ENCODE results near the gene NUAK2. TPM values are rescaled to one million over a fixed set of nuclear protein-coding genes. Genes with fewer than 3 reads are reported as not detected.

The NUAK2 gene
- total RNA-seq, 1 experiment from 2014 or later, result 25.7 TPM

DNA sequence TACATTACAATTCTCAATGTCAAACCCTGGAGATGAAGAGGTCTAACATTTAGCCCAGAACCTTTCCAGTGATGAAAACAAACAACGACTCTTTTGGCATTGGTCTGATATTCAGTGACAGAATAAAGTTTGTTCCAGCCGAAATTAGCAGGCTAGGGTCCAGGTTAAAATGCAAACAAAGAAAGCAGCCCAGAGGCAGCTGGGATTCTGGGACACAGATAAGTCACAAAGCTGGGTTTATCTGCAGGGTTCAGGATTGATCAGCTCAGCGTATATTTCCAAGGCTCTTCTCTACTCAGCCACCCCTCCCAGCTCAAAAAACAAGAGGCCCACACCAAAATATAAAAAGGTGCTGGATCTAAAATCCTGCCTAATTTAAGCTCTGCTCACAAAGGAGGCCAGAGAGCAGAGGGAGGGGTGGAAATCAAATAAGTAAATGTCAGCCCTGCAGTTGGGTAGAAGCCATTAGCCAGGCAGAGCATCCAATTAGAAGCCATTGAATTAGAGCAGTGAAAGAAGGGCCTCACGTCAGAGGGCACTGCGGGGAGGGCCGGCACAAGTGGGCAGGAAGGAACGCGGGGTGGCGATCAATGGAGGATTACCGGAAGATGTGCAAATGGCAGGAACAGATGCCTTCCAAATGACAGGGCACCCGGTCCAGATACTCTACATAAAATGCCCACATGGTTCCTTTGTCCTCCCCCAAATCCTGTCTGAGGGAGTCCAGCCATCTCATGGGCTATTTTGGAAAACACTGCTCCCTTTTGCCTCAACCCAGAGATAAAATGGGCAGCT lies 38.4 kb upstream of the NUAK2 start:
- CTCF ChIA-PET, result no interaction called here
- BruUV-seq (replicated peaks), result no TSS peak
- TF ChIP-seq, protein P1, sequence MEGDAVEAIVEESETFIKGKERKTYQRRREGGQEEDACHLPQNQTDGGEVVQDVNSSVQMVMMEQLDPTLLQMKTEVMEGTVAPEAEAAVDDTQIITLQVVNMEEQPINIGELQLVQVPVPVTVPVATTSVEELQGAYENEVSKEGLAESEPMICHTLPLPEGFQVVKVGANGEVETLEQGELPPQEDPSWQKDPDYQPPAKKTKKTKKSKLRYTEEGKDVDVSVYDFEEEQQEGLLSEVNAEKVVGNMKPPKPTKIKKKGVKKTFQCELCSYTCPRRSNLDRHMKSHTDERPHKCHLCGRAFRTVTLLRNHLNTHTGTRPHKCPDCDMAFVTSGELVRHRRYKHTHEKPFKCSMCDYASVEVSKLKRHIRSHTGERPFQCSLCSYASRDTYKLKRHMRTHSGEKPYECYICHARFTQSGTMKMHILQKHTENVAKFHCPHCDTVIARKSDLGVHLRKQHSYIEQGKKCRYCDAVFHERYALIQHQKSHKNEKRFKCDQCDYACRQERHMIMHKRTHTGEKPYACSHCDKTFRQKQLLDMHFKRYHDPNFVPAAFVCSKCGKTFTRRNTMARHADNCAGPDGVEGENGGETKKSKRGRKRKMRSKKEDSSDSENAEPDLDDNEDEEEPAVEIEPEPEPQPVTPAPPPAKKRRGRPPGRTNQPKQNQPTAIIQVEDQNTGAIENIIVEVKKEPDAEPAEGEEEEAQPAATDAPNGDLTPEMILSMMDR (IDR thresholded peaks at IDR 0.05; ENCODE audit: insufficient read depth in 1 of 2, low read depth in 1 of 2, low read length in 1 of 2, severe bottlenecking in 1 of 2, unreplicated experiment in 1 of 2), result no peak
- Mint-ChIP-seq H3K9me3 (ENCODE audit: unreplicated experiment) (no peaks in the 10 kb centered on the region), H3K27me3 (ENCODE audit: insufficient read depth, unreplicated experiment) (peaks cover 27% of the 10 kb centered on the region), H3K27ac (ENCODE audit: unreplicated experiment) (no peak overlapping the region), H3K36me3 (ENCODE audit: insufficient read depth, unreplicated experiment) (no peaks in the 10 kb centered on the region), H3K4me1 (ENCODE audit: low read depth, unreplicated experiment) (peaks cover 5% of the 10 kb centered on the region), H3K4me3 (ENCODE audit: unreplicated experiment) (no peak overlapping the region)
- POLR2A ChIA-PET, result no interaction called here
- no peak for DNase-seq
- no peaks in the 10 kb centered on the region for H3K36me3 ChIP-seq (ENCODE audit: control insufficient read depth, insufficient read depth, low read length)
- no peaks in the 10 kb centered on the region for H3K27me3 ChIP-seq (replicated peaks; ENCODE audit: control insufficient read depth, insufficient read depth, low read length)
- intact Hi-C loops (cut with micrococcal nuclease; ENCODE audit: unreplicated experiment), result no loop called here
- no peak overlapping the region for H3K4me3 ChIP-seq (ENCODE audit: low read depth, low read length)
- H3K9me3 ChIP-seq, result no peaks in the 10 kb centered on the region
- no peaks in the 10 kb centered on the region for H3K4me1 ChIP-seq

DNA sequence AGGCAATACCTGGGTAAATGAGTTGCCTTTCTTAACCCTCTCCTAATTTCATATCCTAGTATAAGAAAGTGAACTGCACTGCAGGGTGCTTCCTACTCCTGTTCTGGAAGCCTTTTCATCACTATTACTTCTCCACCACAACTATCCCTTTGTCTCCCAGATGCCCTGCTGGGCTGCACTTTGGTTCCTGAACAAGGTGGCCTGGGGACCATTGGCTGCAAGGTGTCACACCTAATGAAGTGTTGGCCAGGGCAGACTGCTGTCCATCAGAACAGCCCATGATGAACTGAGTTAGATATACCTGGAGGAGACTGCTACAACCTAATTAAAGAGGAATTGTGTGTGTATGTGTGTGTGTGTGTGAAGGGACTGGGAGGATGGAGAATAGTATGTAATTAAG lies 37.0 kb upstream of the NUAK2 start:
- POLR2A ChIA-PET, result no interaction called here
- intact Hi-C loops (cut with micrococcal nuclease; ENCODE audit: unreplicated experiment), result no loop called here
- no peaks in the 10 kb centered on the region for H3K36me3 ChIP-seq (ENCODE audit: control insufficient read depth, insufficient read depth, low read length)
- H3K9me3 ChIP-seq, result no peaks in the 10 kb centered on the region
- H3K27me3 ChIP-seq (replicated peaks; ENCODE audit: control insufficient read depth, insufficient read depth, low read length), result no peaks in the 10 kb centered on the region
- Mint-ChIP-seq H3K27me3 (ENCODE audit: insufficient read depth, unreplicated experiment) (peaks cover 27% of the 10 kb centered on the region), H3K36me3 (ENCODE audit: insufficient read depth, unreplicated experiment) (no peaks in the 10 kb centered on the region), H3K27ac (ENCODE audit: unreplicated experiment) (no peak overlapping the region), H3K4me1 (ENCODE audit: low read depth, unreplicated experiment) (peaks cover 6% of the 10 kb centered on the region), H3K4me3 (ENCODE audit: unreplicated experiment) (no peak overlapping the region), H3K9me3 (ENCODE audit: unreplicated experiment) (no peaks in the 10 kb centered on the region)
- H3K4me1 ChIP-seq, result peaks cover 4% of the 10 kb centered on the region; the same call in 1 of the 2 replicates
- DNase-seq, result no peak
- no peak overlapping the region for H3K4me3 ChIP-seq (ENCODE audit: low read depth, low read length)
- BruUV-seq (replicated peaks), result no TSS peak
- TF ChIP-seq, protein P1 (IDR thresholded peaks at IDR 0.05; ENCODE audit: insufficient read depth in 1 of 2, low read depth in 1 of 2, low read length in 1 of 2, severe bottlenecking in 1 of 2, unreplicated experiment in 1 of 2), result no peak
- CTCF ChIA-PET, result interaction anchor here (0.7 kb wide), 1 partner anchor 85 kb away, joined by 7 read pairs; no protein-coding TSS in a partner anchor

DNA sequence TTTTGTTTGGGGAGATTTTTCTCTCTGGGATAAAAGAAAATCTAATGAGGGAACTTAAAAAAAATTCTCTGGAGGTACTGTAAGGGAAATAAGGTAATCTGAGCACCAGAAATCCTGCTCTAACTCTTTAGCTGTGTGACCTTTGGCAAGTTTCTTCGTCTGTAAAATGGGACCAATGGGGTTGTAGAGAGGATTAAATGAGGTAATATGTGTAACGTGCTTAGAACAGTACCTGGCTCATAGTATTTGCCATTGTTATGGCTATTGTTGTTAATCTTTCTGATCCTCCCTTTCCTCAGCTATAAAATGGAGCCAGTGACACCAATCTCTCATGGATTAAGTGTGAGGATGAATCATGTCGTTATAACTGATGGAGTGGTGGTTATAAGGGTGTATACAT lies 36.0 kb upstream of the NUAK2 start:
- peaks cover 6% of the 10 kb centered on the region for H3K4me1 Mint-ChIP-seq (ENCODE audit: low read depth, unreplicated experiment)
- H3K36me3 ChIP-seq (ENCODE audit: control insufficient read depth, insufficient read depth, low read length), result no peaks in the 10 kb centered on the region
- H3K4me3 Mint-ChIP-seq (ENCODE audit: unreplicated experiment), result no peak overlapping the region
- no peaks in the 10 kb centered on the region for H3K9me3 ChIP-seq
- H3K27me3 ChIP-seq (replicated peaks; ENCODE audit: control insufficient read depth, insufficient read depth, low read length), result no peaks in the 10 kb centered on the region
- intact Hi-C loops (cut with micrococcal nuclease; ENCODE audit: unreplicated experiment), result no loop called here
- BruUV-seq (replicated peaks), result no TSS peak
- H3K27me3 Mint-ChIP-seq (ENCODE audit: insufficient read depth, unreplicated experiment), result peaks cover 27% of the 10 kb centered on the region
- no peak for DNase-seq
- H3K4me1 ChIP-seq, result peaks cover 4% of the 10 kb centered on the region; the same call in 1 of the 2 replicates
- TF ChIP-seq, protein P1 (IDR thresholded peaks at IDR 0.05; ENCODE audit: insufficient read depth in 1 of 2, low read depth in 1 of 2, low read length in 1 of 2, severe bottlenecking in 1 of 2, unreplicated experiment in 1 of 2), result no peak
- H3K36me3 Mint-ChIP-seq (ENCODE audit: insufficient read depth, unreplicated experiment), result no peaks in the 10 kb centered on the region
- H3K27ac Mint-ChIP-seq (ENCODE audit: unreplicated experiment), result no peak overlapping the region
- H3K4me3 ChIP-seq (ENCODE audit: low read depth, low read length), result no peak overlapping the region
- no peaks in the 10 kb centered on the region for H3K9me3 Mint-ChIP-seq (ENCODE audit: unreplicated experiment)
- CTCF ChIA-PET, result no interaction called here
- POLR2A ChIA-PET, result no interaction called here
